Colonic mucosa (tissue), 4 donors: ENCODE results near the gene ANAPC10. TPM values are rescaled to one million over a fixed set of nuclear protein-coding genes. Genes with fewer than 3 reads are reported as not detected.

Experiments used
- DNase-seq: peaks from one replicate; pipeline ENCODE4 v3.0.0-alpha.2; 2020
- H3K27ac ChIP-seq: fragments of 200-600 bp; one replicate; pipeline ENCODE4 v1.8.0; 2021
- H3K27me3 ChIP-seq: fragments of 200-600 bp; one replicate; pipeline ENCODE4 v1.8.0; 2021
- H3K36me3 ChIP-seq: fragments of 200-600 bp; one replicate; pipeline ENCODE4 v1.8.0; 2021
- H3K4me1 ChIP-seq: fragments of 200-600 bp; one replicate; pipeline ENCODE4 v1.8.0; 2021; ENCODE audit warnings: mild to moderate bottlenecking
- H3K4me3 ChIP-seq: fragments of 200-600 bp; one replicate; pipeline ENCODE4 v1.8.0; 2021
- H3K9ac ChIP-seq, 2 donors: one replicate each; pipeline ENCODE4 v1.7.0; 2013; ENCODE audit warnings: control low read depth in 2 of 2, low read depth in 2 of 2, low read length in 2 of 2
- H3K9me3 ChIP-seq: fragments of 200-600 bp; one replicate; pipeline ENCODE4 v1.8.0; 2021
- intact Hi-C: fragments of 100-400 bp; cut with DNase I; formaldehyde crosslinking; loops from one replicate; pipeline ENCODE4 v1.14.1; 2022
- total RNA-seq, 2 donors: library from RNA; stranded (reverse); fragmentation: NEBNext Ultra II Directional in 1 of 2; extraction: Animal tissue kit (Norgen Biotek cat#: 25700) in 1 of 2; gene quantifications; one replicate each; pipeline ENCODE4 v1.2.1, GENCODE V29; 2021
- TF ChIP-seq, protein P1 (sequence below): fragments of 200-600 bp; IDR thresholded peaks from one replicate; pipeline ENCODE4 v1.8.0; 2022; ENCODE audit warnings: antibody characterized with exemption, mild to moderate bottlenecking
- donor health status: healthy.
- donor health status: DM: no; HTN: no; CAD: no.
- donor health status: DM: no; HTN: no; CAD: no.

Gene ANAPC10
- total RNA-seq, 2 donors from 2014 or later = 12.7 to 12.8 TPM

GRCh38 chr4:144968606-144969005, 129.4 kb downstream of the ANAPC10 start:
- intact Hi-C loops = no loop called here
- no peaks in the 10 kb centered on the region for H3K36me3 ChIP-seq
- no peak overlapping the region for H3K27ac ChIP-seq
- H3K27me3 ChIP-seq = no peaks in the 10 kb centered on the region
- no peak overlapping the region for H3K9ac ChIP-seq
- H3K4me1 ChIP-seq = no peaks in the 10 kb centered on the region
- no peak for DNase-seq
- no peaks in the 10 kb centered on the region for H3K9me3 ChIP-seq
- TF ChIP-seq, protein P1, sequence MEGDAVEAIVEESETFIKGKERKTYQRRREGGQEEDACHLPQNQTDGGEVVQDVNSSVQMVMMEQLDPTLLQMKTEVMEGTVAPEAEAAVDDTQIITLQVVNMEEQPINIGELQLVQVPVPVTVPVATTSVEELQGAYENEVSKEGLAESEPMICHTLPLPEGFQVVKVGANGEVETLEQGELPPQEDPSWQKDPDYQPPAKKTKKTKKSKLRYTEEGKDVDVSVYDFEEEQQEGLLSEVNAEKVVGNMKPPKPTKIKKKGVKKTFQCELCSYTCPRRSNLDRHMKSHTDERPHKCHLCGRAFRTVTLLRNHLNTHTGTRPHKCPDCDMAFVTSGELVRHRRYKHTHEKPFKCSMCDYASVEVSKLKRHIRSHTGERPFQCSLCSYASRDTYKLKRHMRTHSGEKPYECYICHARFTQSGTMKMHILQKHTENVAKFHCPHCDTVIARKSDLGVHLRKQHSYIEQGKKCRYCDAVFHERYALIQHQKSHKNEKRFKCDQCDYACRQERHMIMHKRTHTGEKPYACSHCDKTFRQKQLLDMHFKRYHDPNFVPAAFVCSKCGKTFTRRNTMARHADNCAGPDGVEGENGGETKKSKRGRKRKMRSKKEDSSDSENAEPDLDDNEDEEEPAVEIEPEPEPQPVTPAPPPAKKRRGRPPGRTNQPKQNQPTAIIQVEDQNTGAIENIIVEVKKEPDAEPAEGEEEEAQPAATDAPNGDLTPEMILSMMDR = no peak
- H3K4me3 ChIP-seq = no peak overlapping the region

- Histone ChIP-seq H3K9ac (no peak overlapping the region), H3K27me3 (no peaks in the 10 kb centered on the region), H3K9me3 (no peaks in the 10 kb centered on the region), H3K4me1 (no peaks in the 10 kb centered on the region), H3K4me3 (no peak overlapping the region), H3K27ac (no peak overlapping the region), H3K36me3 (no peaks in the 10 kb centered on the region)
- TF ChIP-seq, protein P1 = no peak
- intact Hi-C loops = no loop called here
- no peak for DNase-seq
Measured at GRCh38 chr4:144967161-144967560, 130.8 kb downstream of the ANAPC10 start.

DNA sequence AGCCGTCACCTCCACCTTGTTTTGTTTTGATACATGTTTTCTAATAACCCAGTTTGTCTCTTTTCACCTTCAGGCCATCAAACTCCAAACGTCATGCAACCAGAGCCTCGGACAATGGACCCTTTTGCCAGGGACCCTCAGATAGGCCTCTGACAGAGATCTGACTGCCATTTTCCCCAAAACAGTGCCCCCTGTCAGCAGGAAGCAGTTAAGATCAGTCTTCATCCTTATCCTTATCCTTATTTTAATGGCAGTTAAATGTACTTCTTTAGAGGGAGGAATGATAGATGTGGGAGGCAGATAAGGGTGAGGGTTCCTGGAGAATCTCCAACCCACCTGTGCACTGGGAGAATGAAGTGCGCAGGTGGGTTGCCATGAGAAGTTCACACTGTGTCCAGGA, 135.7 kb downstream of the ANAPC10 start:
- no peak for DNase-seq
- Histone ChIP-seq H3K36me3 (no peaks in the 10 kb centered on the region), H3K9me3 (no peaks in the 10 kb centered on the region), H3K9ac (no peak overlapping the region), H3K27me3 (no peaks in the 10 kb centered on the region), H3K4me1 (no peaks in the 10 kb centered on the region), H3K27ac (no peak overlapping the region), H3K4me3 (no peak overlapping the region)
- intact Hi-C loops = no loop called here
- TF ChIP-seq, protein P1 = no peak

DNA sequence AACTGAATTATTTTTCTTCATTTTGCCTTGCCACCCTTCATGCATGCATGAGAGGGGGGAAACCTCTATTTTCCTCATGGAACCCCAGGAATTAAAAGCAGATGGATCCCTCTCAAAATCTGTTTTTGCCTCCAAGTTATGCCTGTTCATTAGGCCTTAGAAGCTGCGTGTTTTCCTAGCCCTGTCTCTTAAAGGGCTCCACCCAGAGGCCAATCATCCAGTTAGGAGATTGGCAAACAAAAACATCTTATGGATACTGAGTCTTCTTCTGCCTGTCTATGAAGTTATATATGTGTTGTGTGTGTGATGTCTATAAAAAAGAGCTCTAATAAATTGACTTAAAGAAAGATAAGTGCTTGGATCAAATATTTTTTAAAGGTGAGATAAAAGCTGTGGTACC, 142.9 kb downstream of the ANAPC10 start:
- DNase-seq = no peak
- H3K27me3 ChIP-seq = no peaks in the 10 kb centered on the region
- TF ChIP-seq, protein P1 = no peak
- no peak overlapping the region for H3K27ac ChIP-seq
- H3K4me1 ChIP-seq = no peaks in the 10 kb centered on the region
- no peak overlapping the region for H3K4me3 ChIP-seq
- no peaks in the 10 kb centered on the region for H3K9me3 ChIP-seq
- H3K9ac ChIP-seq = no peak overlapping the region
- intact Hi-C loops = no loop called here
- H3K36me3 ChIP-seq = no peaks in the 10 kb centered on the region

DNA sequence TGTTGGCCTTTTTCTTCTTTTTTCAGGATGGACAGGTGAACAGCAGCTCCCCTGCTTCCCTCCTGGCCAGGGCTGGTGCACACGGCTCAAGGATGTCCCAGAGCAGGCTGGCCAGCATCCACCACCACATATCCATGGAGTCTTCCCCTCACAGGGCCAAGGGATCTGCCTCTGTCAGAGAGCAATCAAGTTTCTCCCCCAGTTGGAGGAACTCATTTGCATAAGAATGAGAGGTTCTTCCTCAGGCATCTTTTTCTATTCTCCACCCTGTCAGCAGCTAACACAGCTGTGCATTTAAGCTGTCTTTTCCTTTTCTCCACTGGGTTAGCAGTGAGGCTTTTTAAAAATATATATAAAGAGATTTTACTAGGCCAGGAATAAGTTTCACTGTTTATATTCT, 143.8 kb downstream of the ANAPC10 start:
- Histone ChIP-seq H3K9ac (no peak overlapping the region), H3K9me3 (no peaks in the 10 kb centered on the region), H3K36me3 (no peaks in the 10 kb centered on the region), H3K27ac (no peak overlapping the region), H3K27me3 (no peaks in the 10 kb centered on the region), H3K4me1 (no peaks in the 10 kb centered on the region), H3K4me3 (no peak overlapping the region)
- TF ChIP-seq, protein P1 = no peak
- no peak for DNase-seq
- intact Hi-C loops = no loop called here

GRCh38 chr4:144948421-144948820, 149.6 kb downstream of the ANAPC10 start:
- Histone ChIP-seq H3K36me3 (no peaks in the 10 kb centered on the region), H3K27me3 (no peaks in the 10 kb centered on the region), H3K9me3 (no peaks in the 10 kb centered on the region), H3K9ac (no peak overlapping the region), H3K4me1 (no peaks in the 10 kb centered on the region), H3K4me3 (no peak overlapping the region), H3K27ac (no peak overlapping the region)
- intact Hi-C loops = no loop called here
- TF ChIP-seq, protein P1 = no peak
- DNase-seq = no peak
